AG09309 (cell line): Measurements from ENCODE around the gene SLC25A14.

Source experiments
- DNase-seq: peaks from one replicate; pipeline ENCODE4 v3.0.0-alpha.2; 2010; ENCODE audit warnings: low read depth
- H3K4me3 ChIP-seq: 2 replicates; pipeline ENCODE4 v1.5.1; 2011; ENCODE audit warnings: mild to moderate bottlenecking, low read depth, low read length, moderate library complexity; ENCODE audit not compliant: control insufficient read depth
- CTCF ChIP-seq: IDR thresholded peaks from 2 replicates; pipeline ENCODE4 v1.5.1; 2011; ENCODE audit warnings: mild to moderate bottlenecking, low read depth, low read length, inconsistent platforms; ENCODE audit not compliant: insufficient read depth, control insufficient read depth; ENCODE audit errors: missing control alignments

SLC25A14 gene

GRCh38 chrX:130402208-130402684 lies 62.5 kb downstream of the SLC25A14 start:
- DNase-seq: no peak
- peak overlapping the region; percentile 86 for H3K4me3 ChIP-seq
- TF ChIP-seq CTCF: no peak

DNA sequence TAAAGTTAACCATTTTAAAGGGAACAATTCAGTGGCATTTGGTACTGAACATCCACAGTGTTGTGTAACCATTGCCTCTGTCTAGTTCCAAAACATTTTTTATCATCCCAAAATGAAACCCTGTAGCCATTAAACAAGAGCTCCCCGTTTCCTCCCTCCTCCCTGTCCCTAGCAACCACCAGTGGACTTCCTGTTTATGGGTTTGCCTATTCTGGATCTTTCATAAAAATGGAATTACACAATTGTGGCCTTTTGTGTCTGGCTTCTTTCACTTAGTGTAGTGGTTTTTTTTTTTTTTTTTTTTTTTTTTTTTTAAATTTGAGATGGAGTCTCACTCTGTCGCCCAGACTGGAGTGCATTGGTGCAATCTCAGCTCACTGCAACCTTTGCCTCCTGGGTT lies 73.7 kb downstream of the SLC25A14 start:
- no peak overlapping the region for H3K4me3 ChIP-seq
- no peak for TF ChIP-seq CTCF
- DNase-seq: no peak

DNA sequence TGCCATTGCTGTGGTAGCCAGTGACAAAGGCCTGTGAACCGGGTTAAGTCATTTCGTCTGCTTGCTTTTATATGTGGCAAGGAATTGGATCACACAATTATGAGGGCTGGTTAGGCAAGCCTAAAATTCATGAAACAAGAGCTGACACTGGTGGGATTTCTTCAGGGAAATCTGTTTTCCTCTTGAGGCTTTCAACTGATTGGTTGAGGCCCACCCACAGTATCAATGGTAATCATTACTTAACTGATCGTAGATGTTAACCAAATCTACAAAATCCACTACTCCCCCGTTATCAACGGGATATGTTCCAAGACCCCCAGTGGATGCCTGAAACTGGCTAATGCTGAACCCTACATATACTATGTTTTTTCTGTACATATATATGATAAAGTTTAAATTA lies 75.1 kb downstream of the SLC25A14 start:
- DNase-seq: no peak
- H3K4me3 ChIP-seq: no peak overlapping the region
- TF ChIP-seq CTCF: no peak

- no peak overlapping the region for H3K4me3 ChIP-seq
- TF ChIP-seq CTCF: no peak
- no peak for DNase-seq
Observed at GRCh38 chrX:130415201-130415600, 75.5 kb downstream of the SLC25A14 start.

DNA sequence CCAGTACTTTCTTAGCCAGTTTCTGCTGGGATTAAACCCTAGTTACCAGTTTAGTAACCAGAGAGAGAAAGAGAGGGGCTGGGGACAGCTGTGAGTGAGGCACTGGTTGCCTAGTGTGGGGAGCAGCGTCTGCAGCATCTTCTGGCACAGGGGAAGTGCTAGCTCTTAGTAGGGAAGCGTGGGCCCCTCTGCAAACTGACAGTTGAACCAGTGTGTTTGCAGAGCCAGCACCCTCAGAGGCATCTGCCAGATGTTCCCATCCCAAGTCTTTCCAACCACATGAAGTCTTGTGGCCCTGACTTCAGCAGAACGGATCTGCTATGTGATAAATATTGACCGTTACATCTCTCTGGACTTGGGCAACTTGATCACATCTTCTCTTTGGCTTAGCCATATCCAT lies 77.1 kb downstream of the SLC25A14 start:
- TF ChIP-seq CTCF: no peak
- no peak for DNase-seq
- H3K4me3 ChIP-seq: no peak overlapping the region

- no peak for DNase-seq
- no peak overlapping the region for H3K4me3 ChIP-seq
- no peak for TF ChIP-seq CTCF
Observed at GRCh38 chrX:130418066-130418465, 78.3 kb downstream of the SLC25A14 start.

GRCh38 chrX:130418740-130419139 lies 79.0 kb downstream of the SLC25A14 start:
- H3K4me3 ChIP-seq: no peak overlapping the region
- TF ChIP-seq CTCF: no peak
- no peak for DNase-seq
